ENCODE data around the gene RBM38. TPM values are rescaled to one million over a fixed set of nuclear protein-coding genes. Genes with fewer than 3 reads are reported as not detected.
"Not testable (repeated sequence)": the region's sequence is repeated elsewhere in the genome, so short reads cannot be mapped to it uniquely, and the experiment has no call there.

RBM38 gene
- total RNA-seq, 1 donor from 2014 or later: 8.7 TPM

DNA sequence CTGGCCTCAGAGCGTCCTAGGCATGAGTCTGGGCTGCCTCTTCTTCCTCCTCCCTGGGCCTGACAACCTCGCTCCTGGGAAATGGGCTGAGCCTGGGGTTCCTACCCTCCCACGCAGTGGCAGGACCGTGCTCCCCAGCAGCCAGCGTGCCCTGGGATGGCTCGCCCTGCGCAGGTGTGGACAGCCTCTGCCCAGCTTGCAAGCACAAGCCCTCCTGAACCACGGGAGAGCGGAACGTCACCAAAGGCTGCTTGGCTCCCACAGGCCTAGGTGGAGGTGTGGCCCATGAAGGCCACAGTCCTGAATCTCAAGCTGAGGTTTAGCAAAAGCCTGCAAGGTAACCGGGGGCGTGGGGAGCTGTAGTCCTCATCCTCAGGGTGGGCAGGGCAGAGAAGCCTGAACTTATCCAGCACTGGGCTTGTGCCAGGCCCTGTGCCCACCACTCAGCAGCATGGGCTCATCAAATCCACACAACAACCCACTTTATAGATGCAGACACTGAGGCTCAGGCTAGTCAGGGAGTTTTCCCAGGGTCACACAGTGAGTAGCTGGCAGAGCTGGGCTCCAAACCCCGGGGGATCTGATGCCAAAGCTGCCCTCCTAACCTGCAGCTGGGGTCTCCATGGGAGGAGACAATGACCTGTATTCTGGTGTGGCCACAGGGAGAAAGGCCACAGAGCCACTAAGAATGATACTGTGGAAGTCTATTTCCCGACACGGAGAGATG is 25.3 kb downstream of the RBM38 start:
- DNase-seq (ENCODE audit: low read depth): no peak

- no peak for DNase-seq (ENCODE audit: low read depth)
These were observed 26.0 kb downstream of the RBM38 start for GRCh38 chr20:57417051-57417689.

DNA sequence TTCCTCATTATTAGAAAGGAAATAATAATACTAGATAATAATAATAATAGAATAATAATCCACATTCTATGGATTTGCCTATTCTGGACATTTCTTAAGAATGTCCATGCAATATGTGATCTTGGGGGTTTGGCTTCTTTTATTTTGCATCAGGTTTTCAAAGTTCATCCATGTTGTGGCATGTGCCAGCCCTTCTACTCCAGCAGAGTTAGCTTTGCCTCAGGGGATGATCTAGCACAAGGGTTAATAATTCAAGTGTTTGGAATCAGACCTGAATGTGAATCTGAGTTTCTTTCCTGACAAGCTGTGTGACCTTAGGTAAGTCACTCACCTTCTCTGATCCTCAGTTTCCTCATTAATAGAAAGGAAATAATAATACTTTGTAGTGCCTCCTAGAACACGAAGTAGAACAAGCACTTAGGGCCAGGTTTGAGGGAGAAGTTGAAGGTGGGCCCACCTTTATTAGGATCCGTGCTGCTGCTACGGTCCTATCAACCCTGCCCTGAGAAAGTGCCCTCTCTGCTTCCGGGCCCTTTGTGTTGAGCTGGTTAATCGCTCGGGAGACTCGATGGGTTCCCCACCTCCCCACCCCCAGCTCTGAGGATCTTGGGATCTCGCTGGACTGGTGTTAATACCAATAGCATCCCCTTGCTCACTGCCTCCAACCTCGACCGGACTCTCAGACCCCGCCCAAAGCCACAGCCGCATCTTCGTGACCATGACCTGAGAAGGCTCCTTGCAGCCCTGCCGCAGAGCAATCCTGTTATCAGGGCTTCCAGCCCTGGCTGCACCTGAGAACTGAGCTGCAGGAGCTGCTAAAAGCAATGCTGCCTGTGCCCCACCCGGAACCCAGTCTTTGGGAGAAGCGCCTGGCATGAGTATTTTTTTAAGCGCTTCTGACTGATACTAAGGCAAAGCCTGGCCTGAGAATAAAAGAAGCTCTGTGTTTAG is 26.9 kb downstream of the RBM38 start:
- DNase-seq (ENCODE audit: low read depth): no peak

DNA sequence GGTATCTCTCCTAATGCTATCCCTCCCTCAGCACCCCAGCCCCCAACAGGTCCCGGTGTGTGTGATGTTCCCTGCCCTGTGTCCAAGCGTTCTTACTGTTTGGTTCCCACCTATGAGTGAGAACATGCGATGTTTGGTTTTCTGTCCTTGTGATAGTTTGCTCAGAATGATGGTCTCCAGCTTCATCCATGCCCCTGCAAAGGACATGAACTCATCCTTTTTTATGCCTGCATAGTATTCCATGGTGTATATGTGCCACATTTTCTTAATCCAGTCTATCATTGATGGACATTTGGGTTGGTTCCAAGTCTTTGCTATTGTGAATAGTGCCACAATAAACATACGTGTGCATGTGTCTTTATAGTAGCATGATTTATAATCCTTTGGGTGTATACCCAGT is 28.3 kb downstream of the RBM38 start:
- not testable (repeated sequence) for DNase-seq (ENCODE audit: low read depth)

- DNase-seq (ENCODE audit: low read depth): no peak
These were observed 29.5 kb downstream of the RBM38 start for GRCh38 chr20:57420571-57421252.

GRCh38 chr20:57421253-57422220 is 30.3 kb downstream of the RBM38 start:
- DNase-seq (ENCODE audit: low read depth): no peak

- DNase-seq (ENCODE audit: low read depth): no peak
These were observed 31.1 kb downstream of the RBM38 start for GRCh38 chr20:57422254-57422653.

- no peak for DNase-seq (ENCODE audit: low read depth)
These were observed 34.2 kb downstream of the RBM38 start for GRCh38 chr20:57425150-57426013.

DNA sequence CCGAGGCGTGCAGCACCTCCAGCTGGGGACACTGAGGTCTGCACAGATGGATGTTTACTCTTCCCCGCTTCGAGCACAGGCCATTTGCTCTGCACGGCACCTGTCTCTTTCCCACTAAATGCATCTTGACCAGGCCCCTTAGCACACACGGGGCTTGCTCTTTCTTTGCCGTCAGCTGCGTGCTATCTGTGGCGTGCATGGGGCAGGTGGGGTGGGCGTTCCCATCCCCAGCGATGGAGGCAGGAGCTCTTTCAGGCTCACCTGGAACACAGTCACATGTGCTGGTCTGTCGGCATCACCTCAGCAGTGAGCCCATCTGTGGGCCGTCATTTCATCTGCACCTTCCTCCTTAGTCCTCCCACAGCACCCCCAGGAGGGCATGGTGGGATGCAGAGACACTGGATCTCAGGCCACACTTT is 35.1 kb downstream of the RBM38 start:
- no peak for DNase-seq (ENCODE audit: low read depth)

DNA sequence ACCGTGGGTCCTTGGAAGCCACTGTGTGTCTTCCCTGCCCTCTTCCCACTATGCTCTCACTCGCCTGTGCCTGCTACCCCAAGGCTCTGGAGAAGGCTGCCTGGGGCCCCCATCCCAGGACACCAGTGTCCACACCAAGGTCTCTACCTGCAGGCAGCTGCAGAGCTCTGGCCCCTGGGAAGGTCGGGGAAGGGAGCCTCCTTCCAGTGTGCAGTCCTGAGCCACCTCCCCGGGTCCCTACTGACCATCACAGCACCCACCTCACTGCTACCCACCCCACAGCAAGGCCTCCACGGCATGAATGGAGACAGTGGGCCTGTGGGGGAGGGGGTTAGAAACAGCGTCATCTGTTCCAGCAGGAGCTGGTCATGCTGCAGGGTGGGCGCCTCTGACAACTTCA is 35.6 kb downstream of the RBM38 start:
- no peak for DNase-seq (ENCODE audit: low read depth)

GRCh38 chr20:57428324-57429158 is 37.3 kb downstream of the RBM38 start:
- no peak for DNase-seq (ENCODE audit: low read depth)

DNA sequence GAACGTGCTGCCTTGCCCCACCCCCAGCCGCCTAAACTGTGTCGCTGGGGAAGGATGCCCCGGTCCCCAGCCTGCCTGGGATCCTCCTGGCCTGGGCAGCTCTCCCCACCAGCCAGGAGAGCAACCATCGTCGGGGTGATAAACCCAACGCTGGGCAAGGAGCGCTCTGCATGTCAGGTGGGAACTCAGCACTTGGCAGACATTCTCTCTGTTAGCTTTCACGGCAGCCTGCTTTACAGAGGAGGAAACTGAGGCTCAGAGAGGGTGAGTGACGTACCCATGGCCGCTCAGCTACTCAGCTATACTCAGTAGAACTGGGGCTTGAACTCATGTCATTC is 37.9 kb downstream of the RBM38 start:
- no peak for DNase-seq (ENCODE audit: low read depth)

- no peak for DNase-seq (ENCODE audit: low read depth)
These were observed 38.5 kb downstream of the RBM38 start for GRCh38 chr20:57429580-57430200.

- not testable (repeated sequence) for DNase-seq (ENCODE audit: low read depth)
These were observed 39.0 kb downstream of the RBM38 start for GRCh38 chr20:57430201-57430596.

- no peak for DNase-seq (ENCODE audit: low read depth)
These were observed 40.3 kb downstream of the RBM38 start for GRCh38 chr20:57431539-57431835.

DNA sequence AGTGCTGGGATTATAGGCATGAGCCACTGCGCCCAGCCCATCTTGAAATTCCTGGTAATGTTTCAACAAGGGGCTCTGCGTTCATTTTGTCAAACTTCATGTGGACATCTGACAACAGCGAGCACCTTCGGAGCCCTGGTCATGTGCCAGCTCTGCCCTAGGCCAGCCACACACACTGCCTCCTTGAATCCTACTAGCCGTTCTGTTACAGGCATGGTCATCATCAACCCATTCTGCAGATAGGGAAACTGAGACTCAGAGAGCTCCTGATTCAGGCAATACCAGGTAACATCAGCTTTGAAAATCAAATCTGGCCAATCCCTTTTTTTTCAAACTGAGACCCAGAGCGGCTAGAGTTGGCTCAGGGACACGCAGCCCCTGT is 41.3 kb downstream of the RBM38 start:
- DNase-seq (ENCODE audit: low read depth): no peak

- peak; percentile 78 for DNase-seq (ENCODE audit: low read depth)
These were observed 41.8 kb downstream of the RBM38 start for GRCh38 chr20:57432862-57433491.

All from myocyte (in vitro differentiated cells).